ENCODE measurements around the gene ROBO2.

- no peak for TF ChIP-seq CTCF (IDR thresholded peaks at IDR 0.05 in 8 of 11, conservative IDR thresholded peaks at IDR 0.05 in 3 of 11)
- no peak for TF ChIP-seq POLR2A (IDR thresholded peaks at IDR 0.05)
Observed at GRCh38 chr3:77137559-77137958, 97.7 kb downstream of the ROBO2 start.
